ENCODE measurements around the gene MLEC. TPM values are rescaled to one million over a fixed set of nuclear protein-coding genes. Genes with fewer than 3 reads are reported as not detected.
"Not testable (repeated sequence)": the region's sequence is repeated elsewhere in the genome, so short reads cannot be mapped to it uniquely, and the experiment has no call there.

The MLEC gene
- total and polyA plus RNA-seq, 8 donors, result 168 to 209 (median 195) TPM

- Histone ChIP-seq H3K9me3 (no peaks in the 10 kb centered on the region), H3K4me3 (no peak overlapping the region), H3K27me3 (no peaks in the 10 kb centered on the region), H3K4me1 (peaks cover 7 to 30% of the 10 kb centered on the region in 2 donors), H3K27ac (no peak overlapping the region), H3K36me3 (peaks cover 0 to 56% of the 10 kb centered on the region in 2 donors)
- DNase-seq (no peak), ATAC-seq (no peak)
- intact Hi-C loops (cut with DNase I), result no loop called here
- no peak for TF ChIP-seq CTCF (IDR thresholded peaks at IDR 0.05)
Observed at GRCh38 chr12:120726961-120727360, 40.0 kb downstream of the MLEC start.

GRCh38 chr12:120732198-120732597 lies 45.2 kb downstream of the MLEC start:
- not testable (repeated sequence) for H3K4me3 ChIP-seq, ATAC-seq

GRCh38 chr12:120733574-120733973 lies 46.6 kb downstream of the MLEC start:
- Histone ChIP-seq H3K4me3 (no peak overlapping the region), H3K36me3 (peaks cover 0 to 40% of the 10 kb centered on the region in 2 donors), H3K27ac (no peak overlapping the region), H3K27me3 (no peaks in the 10 kb centered on the region), H3K4me1 (no peaks in the 10 kb centered on the region), H3K9me3 (no peaks in the 10 kb centered on the region)
- ATAC-seq (no peak), DNase-seq (no peak)
- intact Hi-C loops (cut with DNase I), result no loop called here
- no peak for TF ChIP-seq CTCF (IDR thresholded peaks at IDR 0.05)

More at GRCh38 chr12:120732198-120732597, 45.2 kb downstream of the MLEC start:
- DNase-seq; H3K27me3 ChIP-seq; H3K4me1 ChIP-seq; H3K9me3 ChIP-seq; intact Hi-C loops (cut with DNase I); H3K27ac ChIP-seq: not testable (repeated sequence)
- H3K36me3 ChIP-seq, result peaks cover 0 to 40% of the 10 kb centered on the region in 2 donors

GRCh38 chr12:120734210-120734609 lies 47.3 kb downstream of the MLEC start:
- no peak overlapping the region for H3K4me3 ChIP-seq
- H3K9me3 ChIP-seq, result no peaks in the 10 kb centered on the region
- intact Hi-C loops (cut with DNase I), result no loop called here
- DNase-seq (no peak), ATAC-seq (no peak)
- H3K4me1 ChIP-seq, result no peaks in the 10 kb centered on the region
- H3K27me3 ChIP-seq, result no peaks in the 10 kb centered on the region
- TF ChIP-seq CTCF (IDR thresholded peaks at IDR 0.05), result no peak
- peaks cover 0 to 44% of the 10 kb centered on the region in 2 donors for H3K36me3 ChIP-seq
- H3K27ac ChIP-seq, result no peak overlapping the region

- H3K9me3 ChIP-seq, result no peaks in the 10 kb centered on the region
- intact Hi-C loops (cut with DNase I), result no loop called here
- H3K4me3 ChIP-seq, result no peak overlapping the region
- ATAC-seq (no peak), DNase-seq (no peak)
- TF ChIP-seq CTCF (IDR thresholded peaks at IDR 0.05), result no peak
- peaks cover 0 to 44% of the 10 kb centered on the region in 2 donors for H3K36me3 ChIP-seq
- no peak overlapping the region for H3K27ac ChIP-seq
- H3K4me1 ChIP-seq, result no peaks in the 10 kb centered on the region
- no peaks in the 10 kb centered on the region for H3K27me3 ChIP-seq
Observed at GRCh38 chr12:120735181-120735580, 48.2 kb downstream of the MLEC start.
